Measurements from ENCODE around the gene CENPM.

DNA sequence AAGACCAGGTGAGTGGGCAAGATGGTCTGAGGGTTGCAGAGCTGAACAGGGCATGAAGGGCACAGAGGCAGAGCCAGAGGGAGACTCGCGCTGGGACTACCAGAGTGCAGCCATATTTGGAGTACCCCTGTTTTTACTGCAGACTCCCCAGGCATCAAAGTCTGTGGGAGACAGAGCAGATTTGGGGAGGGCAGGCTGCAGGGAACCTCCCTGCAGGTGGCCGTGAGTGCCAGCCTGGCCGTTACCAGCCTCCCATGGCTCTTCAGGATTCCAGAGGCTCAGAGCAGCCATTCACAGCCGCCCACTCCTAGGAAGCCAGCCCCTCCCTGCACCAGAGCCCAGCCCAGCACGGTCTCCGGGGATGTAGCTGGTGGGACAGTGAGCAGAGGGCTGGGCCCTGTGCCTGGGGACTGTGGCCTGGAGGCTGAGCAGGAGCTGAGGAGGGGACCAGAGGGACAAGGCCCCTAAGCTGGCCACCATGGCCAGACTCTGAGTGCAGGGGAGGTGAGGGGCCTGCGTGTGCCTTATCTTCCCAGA, 22.2 kb upstream of the CENPM start, which contains the start of gene SEPTIN3:
- TF ChIP-seq YY1 (IDR thresholded peaks at IDR 0.05; ENCODE audit: borderline replicate concordance in 1 of 3, control insufficient read depth in 1 of 3, extremely low read depth in 1 of 3, insufficient read depth in 3 of 3, insufficient read length in 1 of 3, insufficient replicate concordance in 2 of 3, low read depth in 1 of 3, low read length in 2 of 3) (no peak), TRIM24 (IDR thresholded peaks at IDR 0.05) (no peak), ZNF253 (CRISPR knock-in tag; conservative IDR thresholded peaks at IDR 0.05) (no peak), MAX (CRISPR knock-in tag; IDR thresholded peaks at IDR 0.05) (no peak), JUN (IDR thresholded peaks at IDR 0.05; ENCODE audit: borderline replicate concordance, low read depth, low read length) (no peak), JUN (CRISPR knock-in tag; IDR thresholded peaks at IDR 0.05; ENCODE audit: borderline replicate concordance) (no peak), PHF8 (IDR thresholded peaks at IDR 0.05; ENCODE audit: borderline replicate concordance, low read length) (no peak), TARDBP (IDR thresholded peaks at IDR 0.05) (no peak)
- TF ChIP-seq, protein P1, sequence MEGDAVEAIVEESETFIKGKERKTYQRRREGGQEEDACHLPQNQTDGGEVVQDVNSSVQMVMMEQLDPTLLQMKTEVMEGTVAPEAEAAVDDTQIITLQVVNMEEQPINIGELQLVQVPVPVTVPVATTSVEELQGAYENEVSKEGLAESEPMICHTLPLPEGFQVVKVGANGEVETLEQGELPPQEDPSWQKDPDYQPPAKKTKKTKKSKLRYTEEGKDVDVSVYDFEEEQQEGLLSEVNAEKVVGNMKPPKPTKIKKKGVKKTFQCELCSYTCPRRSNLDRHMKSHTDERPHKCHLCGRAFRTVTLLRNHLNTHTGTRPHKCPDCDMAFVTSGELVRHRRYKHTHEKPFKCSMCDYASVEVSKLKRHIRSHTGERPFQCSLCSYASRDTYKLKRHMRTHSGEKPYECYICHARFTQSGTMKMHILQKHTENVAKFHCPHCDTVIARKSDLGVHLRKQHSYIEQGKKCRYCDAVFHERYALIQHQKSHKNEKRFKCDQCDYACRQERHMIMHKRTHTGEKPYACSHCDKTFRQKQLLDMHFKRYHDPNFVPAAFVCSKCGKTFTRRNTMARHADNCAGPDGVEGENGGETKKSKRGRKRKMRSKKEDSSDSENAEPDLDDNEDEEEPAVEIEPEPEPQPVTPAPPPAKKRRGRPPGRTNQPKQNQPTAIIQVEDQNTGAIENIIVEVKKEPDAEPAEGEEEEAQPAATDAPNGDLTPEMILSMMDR (IDR thresholded peaks at IDR 0.05 in 2 of 3, conservative IDR thresholded peaks at IDR 0.05 in 1 of 3; ENCODE audit: insufficient read depth in 2 of 3, low read depth in 1 of 3, low read length in 3 of 3): no peak

Data from K562 (cell line).